SK-N-SH treated with all-trans-retinoic acid at 6 μM for 48 hours (cell line): Measurements from ENCODE around the gene SEMA4A.

Source experiments
- ATAC-seq: fragments of 200-7000 bp; cut with Tn5 transposase; 3 replicates; pipeline ENCODE4 v1.9.1; 2020; ENCODE audit warnings: mild to moderate bottlenecking, moderate library complexity
- BACH2 ChIP-seq: fragments of 250-450 bp; sonication (Bioruptor Pico); IDR thresholded peaks from 2 replicates; pipeline ENCODE4 v1.9.0; 2021; ENCODE audit warnings: mild to moderate bottlenecking, borderline replicate concordance
- CSDC2 ChIP-seq: fragments of 250-450 bp; sonication (Bioruptor Pico); IDR thresholded peaks from 2 replicates; pipeline ENCODE4 v1.5.0; 2020; ENCODE audit warnings: mild to moderate bottlenecking, moderate library complexity
- CSRNP3 ChIP-seq: fragments of 250-450 bp; sonication (Bioruptor Pico); IDR thresholded peaks from 2 replicates; pipeline ENCODE4 v1.5.1; 2021; ENCODE audit warnings: mild to moderate bottlenecking, moderate library complexity
- GLIS3 ChIP-seq: fragments of 250-450 bp; sonication (Bioruptor Pico); IDR thresholded peaks from 2 replicates; pipeline ENCODE4 v1.5.0; 2020; ENCODE audit warnings: mild to moderate bottlenecking, moderate library complexity
- ISL1 ChIP-seq: fragments of 250-450 bp; sonication (Bioruptor Pico); IDR thresholded peaks from 2 replicates; pipeline ENCODE4 v2.1.2; 2022; ENCODE audit warnings: mild to moderate bottlenecking, moderate library complexity
- OSR1 ChIP-seq: fragments of 250-450 bp; sonication (Bioruptor Pico); IDR thresholded peaks from 2 replicates; pipeline ENCODE4 v1.8.0; 2022; ENCODE audit warnings: moderate library complexity, mild to moderate bottlenecking, inconsistent platforms
- PPARA ChIP-seq: fragments of 250-450 bp; sonication (Bioruptor Pico); IDR thresholded peaks from 2 replicates; pipeline ENCODE4 v1.5.0; 2020; ENCODE audit warnings: mild to moderate bottlenecking, borderline replicate concordance
- SNAI2 ChIP-seq: fragments of 250-450 bp; sonication (Bioruptor Pico); IDR thresholded peaks from 2 replicates; pipeline ENCODE4 v1.5.0; 2020; ENCODE audit warnings: mild to moderate bottlenecking, moderate library complexity
- TCF4 ChIP-seq: fragments of 250-450 bp; sonication (Bioruptor Pico); IDR thresholded peaks from 2 replicates; pipeline ENCODE4 v1.8.0; 2021; ENCODE audit warnings: mild to moderate bottlenecking, moderate library complexity, borderline replicate concordance
- TOX ChIP-seq: fragments of 250-450 bp; sonication (Bioruptor Pico); IDR thresholded peaks from 2 replicates; pipeline ENCODE4 v1.8.0; 2021; ENCODE audit warnings: mild to moderate bottlenecking, moderate library complexity, borderline replicate concordance
- ZC3H10 ChIP-seq: fragments of 250-450 bp; sonication (Bioruptor Pico); IDR thresholded peaks from 2 replicates; pipeline ENCODE4 v1.5.1; 2021; ENCODE audit warnings: mild to moderate bottlenecking, moderate library complexity
- ZFP3 ChIP-seq: fragments of 250-450 bp; sonication (Bioruptor Pico); IDR thresholded peaks from 2 replicates; pipeline ENCODE4 v1.5.0; 2020; ENCODE audit warnings: mild to moderate bottlenecking, moderate library complexity
- ZFP30 ChIP-seq: fragments of 450-650 bp; formaldehyde crosslinking; IDR thresholded peaks from 2 replicates; pipeline ENCODE4 v1.5.0; 2022; ENCODE audit warnings: mild to moderate bottlenecking, moderate library complexity
- ZNF8 ChIP-seq: fragments of 450-650 bp; formaldehyde crosslinking; IDR thresholded peaks from 2 replicates; pipeline ENCODE4 v1.5.0; 2020; ENCODE audit warnings: mild to moderate bottlenecking, moderate library complexity
- TF ChIP-seq, protein P1 (sequence below): fragments of 250-450 bp; sonication (Bioruptor Pico); IDR thresholded peaks from 2 replicates; pipeline ENCODE4 v1.8.0; 2021; ENCODE audit warnings: low read depth, mild to moderate bottlenecking, moderate library complexity, borderline replicate concordance
- TF ChIP-seq, protein P2 (sequence below): fragments of 250-450 bp; sonication (Bioruptor Pico); IDR thresholded peaks from 2 replicates; pipeline ENCODE4 v1.5.0; 2020; ENCODE audit warnings: mild to moderate bottlenecking, moderate library complexity

SEMA4A gene

GRCh38 chr1:156160000-156160742, 6.8 kb downstream of the SEMA4A start (continued):
- TF ChIP-seq ISL1 (CRISPR knock-in tag) (no peak), OSR1 (CRISPR knock-in tag) (no peak)

DNA sequence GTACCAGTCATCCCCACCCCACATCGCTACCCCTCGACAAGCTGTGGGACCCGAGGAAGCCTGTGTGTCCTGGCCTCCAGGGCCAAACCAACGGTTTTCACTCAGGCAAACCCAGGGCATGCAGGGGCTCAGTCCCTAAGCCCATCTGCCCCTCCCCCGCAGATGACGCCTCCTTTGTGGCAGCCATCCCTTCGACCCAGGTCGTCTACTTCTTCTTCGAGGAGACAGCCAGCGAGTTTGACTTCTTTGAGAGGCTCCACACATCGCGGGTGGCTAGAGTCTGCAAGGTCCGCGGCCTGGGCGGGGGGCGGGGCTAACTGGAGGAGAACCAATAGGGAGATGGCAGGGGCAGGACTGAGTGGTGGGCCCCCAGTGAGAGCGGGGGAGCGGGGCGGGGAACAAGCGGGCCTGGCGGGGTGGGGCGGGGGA, 7.4 kb downstream of the SEMA4A start:
- peak; percentile 89 for ATAC-seq
- TF ChIP-seq CSRNP3 (CRISPR knock-in tag), result no peak
- TF ChIP-seq, protein P1, sequence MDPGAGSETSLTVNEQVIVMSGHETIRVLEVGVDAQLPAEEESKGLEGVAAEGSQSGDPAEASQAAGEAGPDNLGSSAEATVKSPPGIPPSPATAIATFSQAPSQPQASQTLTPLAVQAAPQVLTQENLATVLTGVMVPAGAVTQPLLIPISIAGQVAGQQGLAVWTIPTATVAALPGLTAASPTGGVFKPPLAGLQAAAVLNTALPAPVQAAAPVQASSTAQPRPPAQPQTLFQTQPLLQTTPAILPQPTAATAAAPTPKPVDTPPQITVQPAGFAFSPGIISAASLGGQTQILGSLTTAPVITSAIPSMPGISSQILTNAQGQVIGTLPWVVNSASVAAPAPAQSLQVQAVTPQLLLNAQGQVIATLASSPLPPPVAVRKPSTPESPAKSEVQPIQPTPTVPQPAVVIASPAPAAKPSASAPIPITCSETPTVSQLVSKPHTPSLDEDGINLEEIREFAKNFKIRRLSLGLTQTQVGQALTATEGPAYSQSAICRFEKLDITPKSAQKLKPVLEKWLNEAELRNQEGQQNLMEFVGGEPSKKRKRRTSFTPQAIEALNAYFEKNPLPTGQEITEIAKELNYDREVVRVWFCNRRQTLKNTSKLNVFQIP (CRISPR knock-in tag), result no peak
- no peak for TF ChIP-seq PPARA (CRISPR knock-in tag)
- TF ChIP-seq ZC3H10 (CRISPR knock-in tag), result no peak
- TF ChIP-seq OSR1 (CRISPR knock-in tag), result no peak
- TF ChIP-seq ISL1 (CRISPR knock-in tag), result no peak

- no peak; the same call in 2 of the 3 replicates for ATAC-seq
- TF ChIP-seq ISL1 (CRISPR knock-in tag) (no peak), GLIS3 (CRISPR knock-in tag) (no peak), CSDC2 (CRISPR knock-in tag) (no peak)
- TF ChIP-seq, protein P2, sequence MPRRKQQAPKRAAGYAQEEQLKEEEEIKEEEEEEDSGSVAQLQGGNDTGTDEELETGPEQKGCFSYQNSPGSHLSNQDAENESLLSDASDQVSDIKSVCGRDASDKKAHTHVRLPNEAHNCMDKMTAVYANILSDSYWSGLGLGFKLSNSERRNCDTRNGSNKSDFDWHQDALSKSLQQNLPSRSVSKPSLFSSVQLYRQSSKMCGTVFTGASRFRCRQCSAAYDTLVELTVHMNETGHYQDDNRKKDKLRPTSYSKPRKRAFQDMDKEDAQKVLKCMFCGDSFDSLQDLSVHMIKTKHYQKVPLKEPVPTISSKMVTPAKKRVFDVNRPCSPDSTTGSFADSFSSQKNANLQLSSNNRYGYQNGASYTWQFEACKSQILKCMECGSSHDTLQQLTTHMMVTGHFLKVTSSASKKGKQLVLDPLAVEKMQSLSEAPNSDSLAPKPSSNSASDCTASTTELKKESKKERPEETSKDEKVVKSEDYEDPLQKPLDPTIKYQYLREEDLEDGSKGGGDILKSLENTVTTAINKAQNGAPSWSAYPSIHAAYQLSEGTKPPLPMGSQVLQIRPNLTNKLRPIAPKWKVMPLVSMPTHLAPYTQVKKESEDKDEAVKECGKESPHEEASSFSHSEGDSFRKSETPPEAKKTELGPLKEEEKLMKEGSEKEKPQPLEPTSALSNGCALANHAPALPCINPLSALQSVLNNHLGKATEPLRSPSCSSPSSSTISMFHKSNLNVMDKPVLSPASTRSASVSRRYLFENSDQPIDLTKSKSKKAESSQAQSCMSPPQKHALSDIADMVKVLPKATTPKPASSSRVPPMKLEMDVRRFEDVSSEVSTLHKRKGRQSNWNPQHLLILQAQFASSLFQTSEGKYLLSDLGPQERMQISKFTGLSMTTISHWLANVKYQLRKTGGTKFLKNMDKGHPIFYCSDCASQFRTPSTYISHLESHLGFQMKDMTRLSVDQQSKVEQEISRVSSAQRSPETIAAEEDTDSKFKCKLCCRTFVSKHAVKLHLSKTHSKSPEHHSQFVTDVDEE, result peak; percentile 33; the same call in 1 of the 2 replicates
These were observed 9.1 kb downstream of the SEMA4A start for GRCh38 chr1:156162430-156163037.

DNA sequence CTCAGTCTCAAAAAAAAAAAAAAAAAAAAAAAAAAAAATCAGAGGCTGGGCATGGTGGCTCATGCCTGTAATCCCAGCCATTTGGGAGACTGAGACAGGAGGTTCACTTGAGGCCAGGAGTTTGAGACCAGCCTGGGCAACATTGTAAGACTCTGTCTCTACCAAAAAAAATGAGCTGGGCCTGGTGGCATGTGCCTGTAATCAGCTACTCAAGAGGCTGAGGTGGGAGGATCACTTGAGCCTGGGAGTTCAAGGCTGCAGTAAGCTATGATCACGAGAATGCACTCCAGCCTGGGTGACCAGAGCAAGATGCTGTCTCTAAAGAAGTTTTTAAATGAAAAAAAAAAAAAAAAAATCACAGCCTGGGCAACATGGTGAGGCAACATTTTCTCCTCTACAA, 10.3 kb downstream of the SEMA4A start:
- no peak for TF ChIP-seq ZNF8 (CRISPR knock-in tag)
- TF ChIP-seq BACH2 (CRISPR knock-in tag), result no peak
- ATAC-seq, result no peak

DNA sequence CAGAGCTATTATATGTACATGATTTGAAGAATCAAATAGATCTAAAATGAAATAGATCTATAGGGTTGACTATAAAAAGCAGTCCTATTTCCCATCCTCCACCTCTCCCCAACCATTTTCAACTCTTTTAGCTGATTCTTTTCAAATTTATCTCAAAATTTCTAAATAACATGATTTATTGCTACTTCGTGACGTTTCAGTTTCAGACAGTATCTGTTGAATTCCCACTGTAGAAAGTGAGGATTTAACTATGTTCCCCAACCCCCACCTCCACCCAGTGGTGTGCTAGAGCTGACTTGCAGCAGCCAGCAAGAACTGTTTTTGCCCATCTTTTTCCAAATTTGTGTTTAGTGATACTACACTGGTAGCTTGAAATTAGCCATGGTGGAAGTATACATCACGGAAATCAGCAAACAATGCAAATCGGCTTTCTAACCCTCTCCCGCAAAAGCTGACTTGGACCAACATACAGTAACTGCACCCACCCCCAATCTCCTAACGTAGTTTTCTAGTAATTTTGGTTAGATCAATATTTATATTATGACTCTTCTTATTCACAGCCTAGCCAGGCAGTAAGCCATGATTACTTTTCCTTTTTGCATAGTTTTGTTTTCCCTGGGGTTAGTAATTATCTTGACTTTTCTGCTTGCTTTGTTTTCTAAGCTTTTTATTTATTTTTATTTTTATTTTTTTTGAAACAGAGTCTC, 10.9 kb downstream of the SEMA4A start:
- ATAC-seq, result no peak
- TF ChIP-seq SNAI2, result no peak
- TF ChIP-seq ZNF8 (CRISPR knock-in tag), result no peak
- TF ChIP-seq TOX (CRISPR knock-in tag), result no peak
- no peak for TF ChIP-seq ZFP3 (CRISPR knock-in tag)
- TF ChIP-seq, protein P1 (CRISPR knock-in tag), result no peak
- TF ChIP-seq ISL1 (CRISPR knock-in tag), result no peak
- TF ChIP-seq TCF4, result no peak
- no peak for TF ChIP-seq PPARA (CRISPR knock-in tag)
- no peak for TF ChIP-seq ZFP30 (CRISPR knock-in tag)
